Stimulated activated CD8-positive, alpha-beta memory T cell treated with anti-CD3 and anti-CD28 coated beads, Interleukin-7, amount 100 ng/mL, for 1 hour (primary cell): Measurements from ENCODE around the gene TBC1D1.
"Not testable (repeated sequence)": the region's sequence is repeated elsewhere in the genome, so short reads cannot be mapped to it uniquely, and the experiment has no call there.

Source experiments
- DNase-seq, 2 donors: peaks; one replicate each; pipeline ENCODE4 v3.0.0-alpha.2; 2020; ENCODE audit warnings: low read depth in 2 of 2

Gene TBC1D1

GRCh38 chr4:37967736-37968135 is 76.9 kb downstream of the TBC1D1 start:
- DNase-seq, result no peak

- DNase-seq, result no peak
Measured at GRCh38 chr4:37968747-37969146, 77.9 kb downstream of the TBC1D1 start.

- DNase-seq, result peak in 1 of 2 donors; percentile 23
Measured at GRCh38 chr4:37970702-37971101, 79.8 kb downstream of the TBC1D1 start.

DNA sequence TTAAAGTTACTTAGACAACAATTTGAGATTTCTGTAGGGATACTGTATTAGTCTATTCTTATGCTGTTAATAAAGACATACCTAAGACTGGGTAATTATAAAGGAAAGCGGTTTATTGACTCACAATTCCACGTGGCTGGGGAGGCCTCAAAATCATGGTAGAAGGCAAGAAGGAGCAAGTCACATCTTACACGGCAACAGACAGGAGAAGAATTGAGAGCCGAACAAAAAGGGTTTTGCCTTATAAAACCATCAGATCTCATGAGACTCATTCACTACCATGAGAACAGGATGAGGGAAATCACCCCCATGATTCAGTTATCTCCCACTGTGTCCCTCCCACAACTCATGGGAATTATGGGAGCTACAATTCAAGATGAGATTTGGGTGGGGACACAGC is 80.3 kb downstream of the TBC1D1 start:
- no peak for DNase-seq

- DNase-seq, result no peak
Measured at GRCh38 chr4:37973441-37973840, 82.6 kb downstream of the TBC1D1 start.

DNA sequence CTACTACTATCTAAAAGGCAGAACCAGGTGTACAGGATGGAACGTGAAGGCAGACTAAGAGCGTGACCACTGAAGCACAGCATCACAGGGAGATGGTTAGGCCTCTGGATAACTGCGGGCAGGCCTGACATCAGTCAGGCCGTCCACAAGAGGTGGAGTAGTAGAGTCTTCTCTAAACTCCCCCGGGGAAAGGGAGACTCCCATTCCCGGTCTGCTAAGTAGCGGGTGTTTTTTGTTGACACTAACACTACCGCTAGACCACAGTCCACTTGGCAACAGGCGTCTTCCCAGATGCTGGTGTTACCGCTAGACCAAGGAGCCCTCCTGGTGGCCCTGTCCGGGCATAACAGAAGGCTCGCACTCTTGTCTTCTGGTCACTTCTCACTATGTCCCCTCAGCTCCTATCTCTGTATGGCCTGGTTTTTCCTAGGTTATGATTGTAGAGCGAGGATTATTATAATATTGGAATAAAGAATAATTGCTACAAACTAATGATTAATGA is 84.5 kb downstream of the TBC1D1 start:
- not testable (repeated sequence) for DNase-seq

GRCh38 chr4:37976507-37976906 is 85.6 kb downstream of the TBC1D1 start:
- no peak for DNase-seq

DNA sequence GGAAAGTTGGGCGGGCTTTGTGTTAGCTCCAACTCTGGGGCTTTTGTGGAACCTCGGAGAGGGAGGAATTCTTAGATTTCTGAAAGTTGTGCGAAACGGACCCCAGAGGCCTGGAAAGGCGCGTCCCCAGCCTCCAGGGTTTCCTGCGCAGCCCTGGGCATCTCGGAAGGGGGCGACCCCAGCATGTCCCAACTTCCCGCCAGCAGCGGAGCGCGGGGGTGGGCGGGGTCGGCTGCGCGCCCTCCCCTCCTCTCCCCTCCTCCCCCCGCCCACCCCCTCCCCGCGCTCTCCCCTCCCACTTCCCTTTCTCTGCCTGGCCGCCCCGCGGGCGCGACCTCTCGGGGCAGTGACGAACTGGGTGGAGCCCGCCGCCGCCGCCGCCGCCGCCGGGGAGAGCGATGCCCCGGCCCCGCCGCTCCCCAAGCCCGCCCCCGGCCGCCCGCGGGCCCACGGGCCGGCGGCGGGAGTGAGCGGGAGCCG is 86.1 kb downstream of the TBC1D1 start:
- DNase-seq, result peak; percentile 45 to 50

- DNase-seq, result peak; percentile 48 to 56
Measured at GRCh38 chr4:37977471-37978247, 86.8 kb downstream of the TBC1D1 start.

DNA sequence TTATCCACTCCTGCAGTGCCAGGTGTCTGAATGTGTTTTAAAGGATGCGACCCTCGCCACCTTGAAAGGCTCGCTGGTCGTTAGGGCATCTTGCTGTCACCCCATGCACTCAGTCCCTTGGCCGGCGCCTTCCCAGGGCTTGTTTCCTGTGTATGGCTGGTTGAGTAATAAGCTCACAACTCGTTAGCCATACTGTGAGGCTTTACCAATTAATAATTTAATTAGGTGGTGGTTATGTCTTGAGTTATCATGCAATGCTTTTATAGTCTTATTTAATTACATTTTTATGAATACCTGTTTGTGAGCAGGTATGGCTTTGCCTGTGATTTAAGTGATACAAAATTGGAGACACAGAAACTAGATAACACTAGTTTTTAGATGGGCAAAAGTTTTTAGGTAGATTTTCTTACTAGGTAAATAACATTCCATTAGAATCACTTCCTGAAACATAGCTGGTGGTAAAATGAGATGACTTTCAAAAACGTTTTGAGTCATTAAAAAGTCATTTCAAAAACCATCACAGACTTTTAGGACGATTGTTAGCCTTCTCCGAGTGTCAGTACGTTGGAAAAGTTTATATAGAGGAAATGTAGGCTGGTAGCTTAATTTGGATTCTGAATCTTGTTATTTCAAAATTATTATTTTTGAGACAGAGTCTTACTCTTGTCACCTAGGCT is 87.5 kb downstream of the TBC1D1 start:
- DNase-seq, result no peak

DNA sequence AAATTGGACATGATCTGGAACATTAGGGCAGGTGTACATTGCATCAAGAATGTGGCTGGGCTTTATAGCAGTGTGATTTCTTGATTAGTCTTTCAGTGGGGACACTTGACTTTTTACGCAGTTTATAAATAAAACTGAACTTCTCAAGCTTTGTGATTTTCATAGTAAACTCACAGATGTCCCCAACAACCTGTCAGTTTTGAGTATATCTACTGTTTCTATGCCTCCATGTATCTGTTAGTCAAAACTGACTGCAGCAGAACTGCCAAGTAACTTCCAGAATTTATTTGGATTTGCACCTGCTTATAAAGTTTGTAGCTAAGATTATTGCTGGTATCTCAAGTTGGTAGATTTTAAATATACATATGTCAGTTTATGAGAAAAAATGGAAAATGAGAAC is 89.4 kb downstream of the TBC1D1 start:
- DNase-seq, result no peak

DNA sequence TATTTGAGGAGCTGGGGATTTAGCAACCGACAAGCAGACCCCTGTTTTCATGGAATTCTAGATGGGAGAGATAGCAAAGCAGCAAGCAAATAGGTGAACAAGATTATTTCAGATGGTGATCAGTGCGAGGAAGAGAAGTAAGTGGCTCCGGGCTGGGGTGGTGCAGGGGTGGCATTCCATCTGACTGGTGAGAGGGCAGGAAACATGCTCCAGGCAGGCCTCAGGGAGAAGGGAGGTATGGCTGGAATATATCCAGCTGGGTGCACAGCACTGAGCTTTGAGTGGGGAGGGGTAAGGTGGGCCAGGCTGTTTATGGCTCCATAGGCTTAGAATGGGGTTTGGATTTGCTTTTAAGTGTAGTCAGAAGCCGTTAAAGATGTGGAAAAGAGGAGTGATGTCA is 90.5 kb downstream of the TBC1D1 start:
- DNase-seq, result no peak

- no peak for DNase-seq
Measured at GRCh38 chr4:37981844-37982720, 91.2 kb downstream of the TBC1D1 start.

- no peak for DNase-seq
Measured at GRCh38 chr4:37982736-37983135, 91.9 kb downstream of the TBC1D1 start.

DNA sequence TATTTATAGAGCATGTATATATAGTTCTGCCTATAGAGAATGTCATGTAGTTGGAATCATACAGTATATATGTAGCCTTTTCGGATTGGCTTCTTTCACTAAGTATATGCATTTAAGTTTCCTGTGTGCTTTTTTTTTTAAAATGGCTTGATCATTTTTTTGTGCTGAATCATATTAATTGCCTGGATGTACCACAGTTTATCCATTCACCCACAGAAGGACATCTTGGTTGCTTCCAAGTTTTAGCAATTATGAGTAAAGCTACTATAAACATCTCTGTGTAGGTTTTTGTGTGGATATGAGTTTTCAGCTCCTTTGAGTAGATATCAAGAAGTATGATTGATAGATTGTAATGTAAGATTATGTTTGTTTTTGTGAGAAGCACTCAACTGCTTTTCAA is 93.1 kb downstream of the TBC1D1 start:
- DNase-seq, result no peak

DNA sequence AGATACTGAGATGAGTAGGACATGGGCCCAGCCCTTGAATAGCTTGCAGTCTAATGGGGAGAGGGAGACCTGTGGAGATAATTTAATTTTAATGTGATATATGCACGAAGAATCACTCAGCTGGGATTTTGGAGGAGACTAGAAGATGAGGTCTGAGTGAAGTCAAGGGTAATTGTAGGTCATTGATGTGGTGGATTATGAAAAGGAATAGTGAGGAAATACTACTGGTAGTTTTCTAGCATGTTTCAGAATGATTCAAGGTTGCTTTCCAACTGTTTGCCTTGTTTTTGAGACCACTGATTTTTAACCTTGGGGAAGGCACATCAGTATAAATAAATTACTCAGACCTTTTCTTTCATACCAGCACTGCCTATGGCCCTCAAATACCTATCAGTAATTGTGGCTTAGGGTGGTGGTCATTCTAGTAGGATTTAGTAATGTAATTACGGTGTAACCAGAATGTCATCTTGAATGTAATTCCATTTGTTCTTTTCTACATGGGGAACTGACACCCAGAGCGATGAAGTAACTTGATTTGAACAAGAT is 94.9 kb downstream of the TBC1D1 start:
- no peak for DNase-seq

DNA sequence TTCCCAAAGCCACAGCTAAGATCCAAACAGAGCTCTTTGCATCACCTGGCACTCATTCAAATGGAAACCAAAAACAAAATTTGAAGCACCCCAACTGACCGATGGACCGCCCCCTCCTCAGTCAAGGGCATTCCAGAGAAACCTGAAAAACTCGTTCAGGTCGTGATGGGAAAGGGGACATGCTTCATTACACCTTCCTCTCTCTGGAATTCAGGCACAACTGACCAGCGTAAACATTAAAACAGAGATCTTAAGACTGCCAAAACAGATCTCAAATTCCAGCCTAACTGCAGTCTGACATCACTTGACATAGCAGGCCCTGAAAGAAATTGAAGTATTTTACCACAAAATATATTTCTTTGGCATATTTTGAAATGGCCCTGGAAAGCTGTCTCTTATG is 97.8 kb downstream of the TBC1D1 start:
- no peak for DNase-seq

- no peak for DNase-seq
Measured at GRCh38 chr4:37989398-37990260, 98.7 kb downstream of the TBC1D1 start.

DNA sequence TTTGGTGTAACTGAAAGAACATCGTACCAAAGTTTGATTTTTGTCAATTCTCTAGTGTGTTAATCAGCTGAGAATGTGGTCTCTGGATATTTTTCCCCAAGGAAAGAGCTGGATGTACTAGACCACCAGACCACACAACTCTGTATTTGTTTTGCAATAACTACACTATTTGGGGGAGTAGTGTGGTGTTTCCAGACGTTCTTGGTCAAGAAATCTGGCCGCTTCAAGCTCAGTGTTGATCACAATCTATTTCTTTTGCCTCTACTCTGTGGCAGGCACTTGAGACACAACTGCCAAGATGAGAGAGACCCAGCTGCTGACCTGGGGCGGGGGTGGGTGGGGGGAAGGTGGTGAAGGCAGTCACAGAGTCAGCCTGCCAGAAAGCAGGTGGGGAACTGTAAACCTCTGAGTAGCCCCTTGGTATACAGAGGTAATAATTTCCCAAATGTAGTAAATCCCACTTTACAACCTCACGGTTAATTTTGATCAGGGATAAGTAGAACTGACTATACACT is 99.9 kb downstream of the TBC1D1 start:
- no peak for DNase-seq

GRCh38 chr4:37991623-37992410 is 100.9 kb downstream of the TBC1D1 start:
- no peak for DNase-seq
